ENCODE data around the gene OPCML.

OPCML gene

DNA sequence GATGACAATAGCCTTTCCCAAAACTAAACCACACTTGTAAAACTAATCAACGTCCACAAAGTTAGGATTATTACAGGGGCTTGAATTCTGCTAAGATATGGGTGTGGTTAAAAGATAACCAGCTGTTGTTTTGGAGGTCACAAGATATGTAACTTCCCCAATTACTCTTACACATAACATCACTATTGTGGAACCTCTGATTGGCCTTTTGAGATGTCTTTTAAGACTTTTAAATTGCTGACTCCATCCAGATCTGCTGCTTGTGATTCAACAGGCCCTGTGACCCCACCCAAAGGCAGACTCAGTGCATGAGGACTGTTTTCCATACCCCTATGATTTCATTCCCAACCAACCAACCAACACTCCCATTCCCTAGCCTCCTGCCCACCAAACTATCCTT, 893.9 kb downstream of the OPCML start:
- DNase-seq: no peak

DNA sequence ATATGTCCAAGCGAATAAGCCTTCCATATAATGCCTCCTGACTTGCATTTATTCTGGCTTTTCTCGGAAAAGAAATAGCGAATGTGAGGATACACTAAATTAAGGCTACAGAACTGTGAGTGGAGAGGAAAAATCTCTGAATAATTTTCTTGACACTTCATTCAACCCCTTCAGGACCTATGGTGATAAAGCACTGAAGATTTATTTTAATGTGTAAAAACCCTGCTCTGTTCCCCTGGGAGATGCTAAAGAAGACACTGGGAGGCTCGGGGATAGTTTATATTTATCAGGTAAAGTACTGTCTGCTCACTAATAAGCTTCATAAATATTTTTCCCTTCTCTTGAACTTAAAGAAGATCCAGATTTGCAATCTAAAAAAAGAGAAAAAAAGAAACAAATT, 895.8 kb downstream of the OPCML start:
- DNase-seq: no peak

DNA sequence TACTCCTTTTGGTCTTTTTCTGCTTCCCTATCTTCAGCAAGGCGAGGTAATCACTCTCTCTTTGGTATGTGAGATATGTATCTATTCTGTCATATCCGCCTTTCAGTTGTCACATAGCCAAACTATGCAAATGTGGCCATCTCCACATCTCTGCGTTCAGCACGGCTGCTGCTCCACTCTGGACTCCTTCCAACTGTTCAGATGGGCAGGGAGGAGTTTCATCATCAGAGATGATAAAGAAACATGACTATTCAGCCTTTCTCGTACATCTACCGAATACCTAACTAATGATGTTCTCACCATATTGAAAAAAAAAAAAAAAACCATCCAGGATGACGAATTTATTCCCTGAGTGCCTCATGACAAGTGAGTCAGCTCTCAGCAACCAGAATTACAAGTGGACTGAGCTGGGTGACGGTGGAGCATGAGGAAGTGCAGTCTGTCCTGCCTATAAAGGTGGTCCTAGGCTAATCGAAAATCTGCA, 899.6 kb downstream of the OPCML start:
- no peak for DNase-seq

DNA sequence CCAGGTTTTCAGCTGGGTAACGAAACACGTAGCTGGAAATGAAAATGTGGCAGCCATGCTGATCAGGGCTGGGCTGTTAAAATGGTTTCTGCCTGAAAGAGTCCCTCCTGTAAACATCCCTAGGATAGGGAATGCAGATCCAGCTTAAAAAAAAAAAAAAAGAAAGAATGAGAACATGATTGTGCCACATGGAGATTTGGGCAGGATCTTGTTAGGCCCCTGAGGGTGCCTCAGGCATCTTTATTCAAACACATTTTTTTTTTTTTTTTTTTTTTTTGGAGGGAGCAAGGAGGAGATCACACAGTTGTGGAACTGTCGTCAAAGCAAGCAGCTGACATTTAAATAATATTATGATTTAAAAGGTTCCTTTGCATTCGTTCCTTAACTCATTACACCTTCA, 900.3 kb downstream of the OPCML start:
- DNase-seq: no peak

DNA sequence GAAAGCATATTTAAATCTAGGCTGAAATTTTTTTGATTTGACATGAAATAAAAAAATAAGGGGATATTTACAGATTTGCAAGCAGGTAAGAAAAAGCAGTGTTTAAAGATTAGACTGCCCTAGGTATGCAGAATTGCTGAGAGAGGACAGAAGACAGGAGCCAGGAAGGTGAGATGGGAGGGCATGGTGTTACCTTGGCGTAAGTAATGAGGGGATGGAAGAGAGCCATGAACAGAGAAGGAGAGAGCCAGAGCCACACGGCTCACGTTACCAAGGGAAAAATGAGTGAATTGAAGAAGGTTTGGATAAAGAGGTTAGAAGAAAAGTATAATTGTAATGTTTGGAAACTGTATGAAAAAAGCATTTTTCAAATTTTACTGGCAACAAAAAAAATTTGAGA, 904.3 kb downstream of the OPCML start:
- no peak for DNase-seq

DNA sequence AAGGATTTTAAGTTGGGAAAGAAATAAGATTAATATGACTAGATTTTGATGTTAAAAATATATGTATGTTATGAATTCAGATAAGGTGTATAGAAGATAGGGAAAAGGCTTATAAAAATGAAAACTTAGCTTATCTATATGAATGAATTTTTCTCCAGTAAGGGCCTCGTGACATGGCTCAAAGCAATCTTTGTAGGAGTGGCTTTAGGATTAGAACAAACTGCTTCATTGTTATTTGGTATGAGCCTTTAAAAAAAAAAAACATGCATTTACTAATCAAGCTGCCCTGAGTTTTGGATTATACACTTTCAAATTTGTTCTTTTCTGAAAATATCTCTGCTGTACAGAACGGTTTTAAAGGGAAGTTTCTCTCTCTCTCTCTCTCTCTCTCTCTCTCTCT, 905.9 kb downstream of the OPCML start:
- no peak for DNase-seq

DNA sequence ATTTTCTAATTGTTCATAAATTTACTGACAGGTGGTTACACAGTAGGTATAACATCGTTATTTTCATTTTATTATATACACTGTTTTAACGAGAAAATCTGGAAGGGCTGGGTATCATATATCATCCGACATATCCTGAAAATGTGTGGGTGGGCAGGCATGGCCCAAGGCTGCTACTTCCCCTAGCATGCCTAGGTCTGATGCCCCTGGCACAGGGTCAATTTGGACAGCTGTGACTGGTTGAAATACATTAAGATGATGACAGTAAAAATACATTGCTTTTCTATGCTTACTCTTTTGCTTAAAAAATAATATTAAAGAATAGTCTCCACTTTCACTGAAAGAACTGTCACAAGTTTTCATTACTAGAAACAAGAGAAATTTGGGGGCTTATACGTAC, 908.8 kb downstream of the OPCML start:
- DNase-seq: no peak

DNA sequence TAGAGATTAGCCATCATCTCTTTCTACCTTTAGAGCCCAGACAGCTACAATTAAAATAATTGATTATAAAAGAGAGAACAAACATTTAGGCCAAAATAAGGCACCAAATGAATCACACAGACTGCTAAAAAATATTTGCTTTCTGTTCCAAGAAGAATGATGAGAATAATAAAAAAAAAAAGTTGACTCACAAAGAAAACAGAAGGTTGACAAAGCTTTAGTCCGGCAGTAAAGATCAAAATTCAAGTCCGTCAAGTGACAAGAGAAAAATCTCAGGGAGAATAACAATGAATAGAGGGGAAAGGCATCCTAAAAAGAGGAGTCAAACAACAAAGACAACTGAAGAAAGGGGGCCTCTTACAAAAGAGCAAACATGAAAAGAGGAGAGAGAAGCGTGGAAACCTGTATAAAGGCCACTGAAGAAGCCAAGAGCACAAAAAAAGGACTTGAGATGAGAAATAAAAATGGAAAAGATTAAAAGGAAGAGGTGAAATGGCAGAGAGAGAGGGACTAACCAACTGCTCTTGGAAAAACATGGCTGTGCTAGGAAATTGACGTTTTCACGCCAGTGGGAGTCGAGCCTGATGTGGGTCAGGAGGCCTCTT, 910.2 kb downstream of the OPCML start:
- DNase-seq: no peak

DNA sequence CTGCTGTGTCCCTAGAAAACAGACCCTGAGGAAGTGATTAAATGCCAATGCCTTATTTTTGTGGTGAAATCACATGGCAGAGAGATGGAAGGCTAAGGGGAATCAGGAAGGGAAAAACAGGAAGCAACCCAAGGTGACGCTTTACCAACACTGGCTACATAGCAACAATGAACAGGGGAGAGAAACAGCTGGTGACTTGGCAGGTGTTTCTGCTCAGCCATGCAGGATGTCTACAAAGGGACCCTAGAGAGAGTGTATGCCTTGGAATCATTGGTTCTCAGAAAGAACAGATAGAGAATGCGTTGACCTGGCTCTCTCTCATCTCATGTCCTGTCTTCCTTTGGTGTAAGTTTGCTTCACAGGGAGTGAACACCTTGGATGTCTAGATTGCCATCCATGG, 911.9 kb downstream of the OPCML start:
- no peak for DNase-seq

DNA sequence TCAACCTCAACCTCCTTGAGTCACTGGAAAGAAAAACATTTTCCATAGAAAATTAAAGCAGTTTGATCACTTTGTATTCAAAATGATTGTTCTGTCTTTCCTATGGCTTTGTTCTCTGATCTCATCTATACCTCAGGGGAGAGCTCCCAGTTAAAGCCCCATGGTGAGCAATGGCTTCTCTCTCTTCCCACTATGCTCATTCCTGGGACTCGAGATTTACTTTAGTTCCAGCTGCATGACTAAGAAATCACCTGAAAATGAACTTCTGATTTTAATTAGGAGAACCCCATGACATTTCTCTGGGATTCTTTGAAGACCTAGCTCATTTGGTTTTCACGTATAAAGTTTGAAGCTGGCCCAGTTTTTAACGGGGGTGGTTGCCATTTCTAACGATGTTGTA, 921.5 kb downstream of the OPCML start:
- DNase-seq: no peak

DNA sequence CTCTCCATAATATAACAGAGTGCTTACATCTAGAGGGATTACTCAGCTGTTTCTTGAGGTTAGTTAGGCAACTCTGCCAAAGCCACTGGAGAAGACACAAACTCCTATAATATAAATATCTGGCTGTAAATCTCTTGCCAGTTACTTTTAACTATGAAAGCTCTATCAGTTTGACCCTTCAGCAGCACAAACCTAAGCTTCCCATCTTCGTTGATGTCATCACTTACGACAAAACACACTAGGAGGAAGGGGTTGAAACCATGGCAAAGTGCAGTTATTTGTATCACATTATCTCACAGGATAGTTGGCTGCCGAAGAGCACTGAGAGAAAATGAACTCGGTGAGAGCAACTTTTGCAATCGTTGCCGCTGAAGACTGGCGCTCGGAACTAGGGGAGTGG, 922.1 kb downstream of the OPCML start:
- no peak for DNase-seq

DNA sequence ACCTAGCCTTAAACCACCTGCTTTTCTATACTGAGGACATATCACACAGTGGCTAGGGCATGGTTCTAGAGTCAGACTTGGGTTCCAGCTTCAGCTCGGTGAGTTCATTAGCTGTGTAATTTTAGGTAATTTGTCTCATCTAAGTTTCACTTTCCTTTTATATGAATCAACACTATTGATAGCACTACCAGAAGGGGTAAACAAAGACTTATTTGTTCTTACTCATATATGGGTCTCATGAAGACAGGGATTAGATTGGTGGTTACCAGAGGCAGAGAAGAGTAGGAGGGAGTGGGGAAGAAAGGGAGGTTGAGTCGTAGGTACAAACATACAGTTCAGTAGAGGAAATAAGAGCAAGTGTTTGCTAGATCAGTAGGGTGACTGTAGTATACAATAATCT, 924.7 kb downstream of the OPCML start:
- no peak for DNase-seq

DNA sequence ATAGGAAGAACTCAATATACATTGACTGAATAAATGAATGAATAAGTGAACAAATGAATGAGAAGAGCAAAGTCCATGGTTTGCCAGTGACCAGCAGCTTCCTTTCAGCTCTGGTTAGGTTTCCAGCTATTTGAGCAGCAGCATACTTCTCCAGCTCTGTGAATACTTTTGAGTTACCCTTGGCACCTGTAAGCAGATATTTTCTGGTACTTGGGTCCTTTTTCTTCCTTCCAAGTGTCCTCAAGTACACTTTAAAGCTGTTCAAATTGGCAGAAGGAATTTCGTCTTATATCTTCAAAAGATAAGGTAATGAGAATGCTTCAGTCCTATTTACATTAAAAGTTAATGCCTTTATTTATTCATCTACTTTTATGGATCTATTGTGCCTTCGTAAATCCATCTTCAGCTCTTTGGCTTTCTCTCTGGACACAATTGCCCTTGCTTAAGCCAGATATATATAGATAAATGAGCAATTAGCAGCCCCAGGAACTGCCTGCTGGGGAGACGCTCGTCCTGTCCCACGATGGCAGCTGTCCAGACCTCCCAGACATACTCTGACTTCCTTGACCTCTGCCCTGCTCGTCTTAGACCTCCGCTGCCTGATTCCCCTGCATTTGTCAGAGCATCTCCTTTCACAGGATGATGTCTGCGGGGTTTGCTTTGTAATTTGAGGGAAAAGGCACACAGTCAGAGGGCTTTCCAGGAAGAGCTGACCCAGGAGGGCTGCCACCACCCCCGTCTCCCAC, 926.3 kb downstream of the OPCML start:
- DNase-seq: no peak

DNA sequence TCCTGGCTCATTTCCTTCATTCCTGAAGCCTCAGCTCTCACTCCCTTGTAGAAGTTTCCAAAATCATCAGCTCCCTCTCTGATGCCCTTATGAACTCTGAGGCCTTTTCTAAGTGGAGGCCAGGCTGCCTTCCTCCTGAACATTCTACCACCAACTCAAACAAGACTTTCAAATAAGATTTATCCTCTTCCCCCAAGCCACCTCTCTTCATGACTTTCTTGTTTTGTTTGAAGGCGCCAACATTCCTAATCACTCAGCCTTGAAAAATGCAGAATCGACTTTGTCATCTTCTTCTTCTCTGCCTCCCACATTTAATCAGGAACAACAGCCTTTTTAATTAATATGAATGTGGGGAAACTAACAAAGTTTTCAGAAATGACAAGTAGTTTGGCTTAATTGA, 927.9 kb downstream of the OPCML start:
- DNase-seq: no peak

DNA sequence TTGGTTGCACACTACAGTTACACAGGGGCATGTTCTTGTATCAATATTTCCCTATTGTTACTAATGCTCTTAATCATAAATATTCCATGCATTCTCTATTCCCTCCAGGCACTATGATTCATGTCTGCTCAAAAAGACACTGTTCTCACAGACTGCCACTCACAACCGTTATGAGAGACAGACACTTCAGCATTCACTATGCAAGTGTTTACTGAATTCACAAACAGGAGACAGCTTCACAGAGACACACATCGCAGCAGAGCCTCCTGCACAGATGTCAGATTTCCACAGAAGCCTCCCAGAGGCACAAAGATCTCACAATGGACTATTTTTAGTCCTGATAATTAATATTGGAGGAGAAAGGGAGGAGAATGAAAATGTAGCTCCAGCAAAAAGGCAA, 930.4 kb downstream of the OPCML start:
- DNase-seq: no peak

DNA sequence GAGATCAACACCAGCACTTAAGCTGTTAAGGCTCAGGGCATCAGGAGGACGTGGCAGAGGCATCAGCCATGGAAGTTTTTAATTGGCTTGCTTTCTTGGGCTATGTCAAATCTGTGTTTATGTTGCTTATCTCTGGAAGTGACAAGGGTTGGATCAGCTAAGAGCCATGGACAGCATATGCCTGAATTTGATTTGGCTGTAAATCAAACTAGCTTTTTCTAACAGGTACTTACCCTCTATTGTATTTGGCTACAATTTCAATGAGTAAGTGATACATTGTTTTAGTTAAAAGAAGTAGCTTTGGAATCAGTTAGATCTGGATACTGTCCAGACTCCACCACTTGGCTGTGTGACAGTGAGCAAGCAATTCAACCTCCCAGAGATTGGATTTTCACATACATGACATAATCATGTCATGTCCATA, 936.6 kb downstream of the OPCML start:
- no peak for DNase-seq

DNA sequence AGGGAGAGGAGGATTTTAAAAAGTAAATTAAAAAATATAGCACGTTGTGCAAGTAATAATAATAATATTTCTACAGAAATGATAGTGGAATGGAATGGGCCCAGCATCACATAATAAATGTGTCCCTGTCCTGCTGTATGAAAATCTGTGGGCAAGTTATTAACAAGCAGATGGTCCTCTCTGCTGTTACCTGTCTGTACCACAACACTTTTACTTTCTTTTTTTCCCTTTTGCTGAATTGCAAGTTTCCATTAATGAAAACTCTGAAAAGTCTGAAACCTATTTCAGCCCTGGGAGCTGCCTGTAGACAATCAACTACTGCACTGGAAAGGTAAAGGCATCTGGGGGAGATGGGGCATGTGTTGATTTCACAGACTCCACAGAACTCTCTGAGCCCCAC, 937.1 kb downstream of the OPCML start:
- DNase-seq: no peak

DNA sequence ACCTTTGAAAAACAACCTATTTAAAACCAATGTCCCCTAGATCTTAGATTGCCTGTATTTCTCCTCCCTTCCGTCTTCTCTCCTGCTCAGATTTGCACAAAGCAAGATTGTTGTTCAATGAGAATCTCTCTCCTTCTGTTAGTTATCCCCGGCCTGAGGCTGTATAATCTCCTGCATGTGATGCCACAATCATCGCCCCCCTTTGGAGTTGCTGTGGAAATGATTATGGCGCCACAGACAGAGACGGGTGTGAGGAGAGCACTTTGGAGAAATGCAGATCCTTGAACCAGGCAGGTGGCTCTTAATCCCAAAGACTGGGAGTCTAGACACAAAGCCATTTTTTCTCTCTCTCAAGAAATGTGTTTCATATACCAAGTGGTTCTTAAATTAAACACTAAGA, 941.3 kb downstream of the OPCML start:
- no peak for DNase-seq

DNA sequence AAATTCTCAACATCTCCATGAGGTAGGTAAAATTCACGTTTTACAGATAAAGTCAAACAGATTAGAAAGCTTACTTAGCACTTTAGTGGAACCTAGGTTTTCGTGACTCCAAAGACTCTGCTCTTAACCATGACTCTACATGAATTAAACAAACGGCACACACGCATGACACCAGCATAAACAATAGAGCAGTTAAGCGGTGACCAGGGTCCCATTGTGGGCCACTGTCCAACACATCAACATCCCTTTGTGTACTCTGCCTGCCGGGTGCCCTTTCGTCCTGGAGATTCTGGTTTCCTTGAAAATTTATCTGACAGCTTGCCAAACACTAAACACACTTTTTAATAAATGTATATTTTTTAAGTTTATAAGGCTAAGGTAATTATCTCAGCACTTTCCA, 941.7 kb downstream of the OPCML start:
- no peak for DNase-seq

DNA sequence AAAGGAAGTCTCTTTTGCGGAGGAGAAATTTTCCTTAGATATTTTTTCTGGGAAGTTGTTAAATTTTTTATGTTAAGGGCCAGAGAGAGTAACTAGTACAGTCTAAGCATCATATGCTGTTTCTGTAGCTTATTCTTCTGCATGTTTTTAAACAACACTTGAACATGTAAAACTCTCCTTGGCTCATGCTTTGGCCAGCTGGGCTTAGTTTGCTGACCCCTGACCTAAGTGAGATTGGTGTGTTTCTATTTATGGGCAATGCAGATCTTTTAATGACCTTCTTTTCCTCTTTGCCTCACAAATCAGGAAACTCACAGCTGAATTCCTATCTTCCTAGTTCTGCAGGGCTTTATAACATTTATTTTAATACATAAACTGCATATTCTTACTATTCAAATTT, 942.5 kb downstream of the OPCML start:
- no peak for DNase-seq

DNA sequence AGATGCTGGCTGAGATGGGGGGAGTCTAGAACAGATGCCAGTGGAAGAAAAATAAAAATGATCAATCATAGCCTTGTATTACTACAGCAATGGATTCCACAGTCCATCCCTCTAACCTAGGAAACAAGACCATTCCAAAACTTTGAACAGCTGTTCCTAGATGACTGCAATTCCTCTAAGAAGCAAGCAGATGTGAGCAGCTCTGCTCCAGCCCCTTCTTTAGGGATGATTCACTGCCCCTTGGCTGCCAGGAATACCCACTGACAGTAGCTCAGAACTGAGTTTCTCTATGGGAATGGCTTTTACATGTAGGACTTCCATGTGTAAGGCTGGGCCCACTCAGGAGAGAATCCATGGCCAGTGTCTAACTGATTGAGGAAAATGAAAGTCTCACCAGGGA, 943.9 kb downstream of the OPCML start:
- no peak for DNase-seq

DNA sequence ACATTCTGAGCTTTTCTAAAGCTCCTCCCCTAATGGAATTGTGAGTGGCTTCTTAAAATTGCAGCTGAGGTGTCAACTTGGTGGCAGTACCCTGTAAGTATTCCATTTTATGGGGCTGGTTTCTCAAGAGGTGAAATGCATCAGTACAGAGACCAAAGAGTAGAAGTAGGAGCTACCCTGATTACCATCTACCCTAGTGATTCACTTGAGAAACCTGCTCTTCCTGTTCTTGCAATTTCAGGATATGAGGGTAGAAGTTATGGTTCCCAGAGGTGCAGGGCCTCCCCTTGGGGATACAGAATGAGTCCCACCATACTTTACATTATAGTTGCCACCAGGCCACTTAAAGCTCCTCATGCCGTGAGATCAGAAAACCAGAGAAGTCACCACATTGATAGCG, 944.6 kb downstream of the OPCML start:
- DNase-seq: no peak

DNA sequence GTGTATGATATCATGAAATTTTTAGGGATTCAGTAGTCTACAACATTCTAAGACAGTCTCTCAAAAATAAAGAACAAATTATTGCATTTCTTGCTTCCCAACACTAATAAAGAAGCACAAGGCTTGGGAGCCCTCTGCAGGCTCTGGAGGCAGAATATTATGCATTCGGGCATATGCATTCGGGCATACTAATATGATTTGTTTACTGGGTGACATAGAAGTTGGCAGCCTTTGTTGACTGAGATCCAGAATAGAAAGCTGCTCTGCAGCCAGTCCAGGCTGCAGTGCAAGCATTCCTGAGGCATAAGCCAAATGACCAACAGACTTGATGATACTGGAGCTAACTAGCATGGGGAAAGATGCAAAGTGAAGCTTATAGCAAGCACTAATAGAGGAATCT, 945.5 kb downstream of the OPCML start:
- no peak for DNase-seq

DNA sequence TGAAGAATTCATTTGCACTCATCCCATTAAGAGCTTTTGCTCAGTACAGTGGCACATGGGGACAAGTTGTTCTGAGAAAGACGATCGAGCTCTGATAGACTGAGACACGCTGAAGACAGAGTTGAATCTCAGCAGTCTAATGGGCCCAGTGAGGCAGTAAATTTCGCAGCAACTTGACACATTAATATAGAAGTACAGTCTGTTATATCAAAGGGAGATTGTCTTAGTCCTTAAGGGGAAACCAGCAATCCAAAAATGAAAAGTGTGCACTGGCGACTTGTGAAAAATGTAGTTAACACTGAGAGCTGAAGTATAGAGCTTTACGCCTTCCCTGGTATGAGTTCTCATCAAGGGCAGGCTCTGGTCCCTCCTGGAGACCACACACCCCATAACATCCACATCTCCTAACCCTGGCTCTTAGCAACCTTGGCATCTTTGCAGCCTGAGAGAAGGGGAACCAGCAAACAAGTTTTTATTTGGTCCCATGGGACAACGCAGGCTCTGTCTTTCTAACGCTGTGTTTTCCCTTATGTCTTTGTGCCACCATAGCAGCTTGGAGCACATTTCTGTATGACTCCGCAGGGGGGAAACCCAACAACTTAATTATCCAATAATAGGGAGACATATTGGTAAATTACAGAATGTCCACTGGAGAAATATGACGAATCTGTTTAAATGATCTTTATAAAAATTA, 952.5 kb downstream of the OPCML start:
- DNase-seq: no peak

Measured in inflammatory macrophage treated with lipopolysaccharide for 4 hours (primary cell).